ENCODE results near the gene PATE4.

Gene PATE4

GRCh38 chr11:125887373-125888324 is 54.5 kb downstream of the PATE4 start, which contains the start of gene HYLS1:
Gene HYLS1, plus strand, starts transcription at chr11:125887668. Its CDS starts 11,701 bp downstream, at chr11:125899369.
- DNase-seq = peak; percentile 79
